GM20431 (cell line): ENCODE results near the gene AKR1C3.
"Not testable (repeated sequence)": the region's sequence is repeated elsewhere in the genome, so short reads cannot be mapped to it uniquely, and the experiment has no call there.

Experiments
- in situ Hi-C: fragments of 300-500 bp; cut with MseI, MboI; formaldehyde crosslinking; loops from one replicate; pipeline ENCODE4 v1.15.0; 2020; ENCODE audit warnings: low sequenced_read_pairs; ENCODE audit not compliant: unreplicated experiment

AKR1C3 gene

GRCh38 chr10:5081091-5081490, 13.1 kb upstream of the AKR1C3 start:
- in situ Hi-C loops, result no loop called here

GRCh38 chr10:5088703-5089261, 5.4 kb upstream of the AKR1C3 start:
- in situ Hi-C loops, result no loop called here

GRCh38 chr10:5089865-5090264, 4.3 kb upstream of the AKR1C3 start:
- in situ Hi-C loops, result no loop called here

- in situ Hi-C loops, result no loop called here
These were observed 3.7 kb upstream of the AKR1C3 start for GRCh38 chr10:5090551-5090950.

GRCh38 chr10:5091196-5091595, 3.0 kb upstream of the AKR1C3 start:
- in situ Hi-C loops, result no loop called here

GRCh38 chr10:5092375-5092774, 1.8 kb upstream of the AKR1C3 start:
- in situ Hi-C loops, result no loop called here

- in situ Hi-C loops, result no loop called here
These were observed 1.1 kb upstream of the AKR1C3 start for GRCh38 chr10:5092848-5093790.

- in situ Hi-C loops, result no loop called here
These were observed 1.5 kb downstream of the AKR1C3 start for GRCh38 chr10:5095687-5096086.

- in situ Hi-C loops, result no loop called here
These were observed 1.9 kb downstream of the AKR1C3 start for GRCh38 chr10:5096108-5096507.

- in situ Hi-C loops, result not testable (repeated sequence)
These were observed 8.3 kb downstream of the AKR1C3 start for GRCh38 chr10:5102479-5102878.

GRCh38 chr10:5103481-5103880, 9.3 kb downstream of the AKR1C3 start:
- in situ Hi-C loops, result no loop called here

GRCh38 chr10:5105626-5106025, 11.4 kb downstream of the AKR1C3 start:
- in situ Hi-C loops, result no loop called here

- in situ Hi-C loops, result no loop called here
These were observed 12.3 kb downstream of the AKR1C3 start for GRCh38 chr10:5106553-5106952.

GRCh38 chr10:5107860-5108526, 13.8 kb downstream of the AKR1C3 start:
- in situ Hi-C loops, result no loop called here

- in situ Hi-C loops, result no loop called here
These were observed 14.6 kb downstream of the AKR1C3 start for GRCh38 chr10:5108658-5109416.

- in situ Hi-C loops, result not testable (repeated sequence)
These were observed 15.6 kb downstream of the AKR1C3 start for GRCh38 chr10:5109861-5110260.

- in situ Hi-C loops, result no loop called here
These were observed 22.4 kb downstream of the AKR1C3 start for GRCh38 chr10:5116621-5117020.

GRCh38 chr10:5117026-5117425, 22.8 kb downstream of the AKR1C3 start:
- in situ Hi-C loops, result no loop called here

GRCh38 chr10:5119997-5120396, 25.8 kb downstream of the AKR1C3 start:
- in situ Hi-C loops, result not testable (repeated sequence)

- in situ Hi-C loops, result no loop called here
These were observed 29.7 kb downstream of the AKR1C3 start for GRCh38 chr10:5123886-5124285.
